A673 (cell line): Measurements from ENCODE around the gene TICRR. TPM values are rescaled to one million over a fixed set of nuclear protein-coding genes. Genes with fewer than 3 reads are reported as not detected.

Experiments
- BruUV-seq: library from RNA; stranded (reverse); fragments of 400-500 nt; replicated peaks from 2 replicates; lab custom pipeline; 2021; lab: Mats Ljungman, UMichigan
- CTCF ChIA-PET: fragments of 300-600 bp; sonication (Branson Sonifier 250); formaldehyde crosslinking; loops from one replicate; lab custom pipeline; 2022; ENCODE audit warnings: antibody characterized with exemption; lab: Charles Lee
- POLR2A ChIA-PET: fragments of 300-600 bp; sonication (Branson Sonifier 250); formaldehyde crosslinking; loops from one replicate; lab custom pipeline; 2022; ENCODE audit warnings: antibody characterized with exemption; ENCODE audit not compliant: low non-redundant PET; lab: Charles Lee
- DNase-seq: peaks from one replicate; pipeline ENCODE4 v3.0.0-alpha.2; 2015; ENCODE audit warnings: low spot score
- H3K27ac ChIP-seq: fragments of 200-600 bp; sonication (generic); 2 replicates; pipeline ENCODE4 v1.5.1; 2016; ENCODE audit warnings: mixed run types, low read depth, mild to moderate bottlenecking, mixed read lengths, antibody characterized with exemption, low read length; ENCODE audit not compliant: poor library complexity, severe bottlenecking
- H3K27me3 ChIP-seq: fragments of 200-600 bp; sonication (generic); replicated peaks from 2 replicates; pipeline ENCODE4 v1.6.1; 2017; ENCODE audit warnings: mixed run types, low read depth, mild to moderate bottlenecking, mixed read lengths, antibody characterized with exemption, low read length; ENCODE audit not compliant: insufficient read depth, poor library complexity
- H3K36me3 ChIP-seq: fragments of 200-600 bp; sonication (generic); 2 replicates; pipeline ENCODE4 v1.6.1; 2016; ENCODE audit warnings: mixed run types, mild to moderate bottlenecking, mixed read lengths, antibody characterized with exemption, low read length; ENCODE audit not compliant: insufficient read depth, poor library complexity, severe bottlenecking
- H3K4me1 ChIP-seq: fragments of 200-600 bp; sonication (generic); 2 replicates; pipeline ENCODE4 v1.6.1; 2017; ENCODE audit warnings: mixed run types, mild to moderate bottlenecking, mixed read lengths, antibody characterized with exemption, low read length; ENCODE audit not compliant: insufficient read depth, poor library complexity, severe bottlenecking
- H3K4me3 ChIP-seq: fragments of 200-600 bp; sonication (generic); 2 replicates; pipeline ENCODE4 v1.5.1; 2016; ENCODE audit warnings: low read depth, mixed run types, mild to moderate bottlenecking, mixed read lengths, low read length; ENCODE audit not compliant: poor library complexity, severe bottlenecking
- H3K9me3 ChIP-seq: fragments of 200-600 bp; sonication (generic); 2 replicates; pipeline ENCODE4 v1.6.1; 2016; ENCODE audit warnings: mixed run types, low read depth, mild to moderate bottlenecking, mixed read lengths, antibody characterized with exemption, low read length; ENCODE audit not compliant: poor library complexity, severe bottlenecking
- CTCF ChIP-seq: fragments of 300-800, 200-600 bp; sonication (generic); conservative IDR thresholded peaks from 2 replicates; pipeline ENCODE4 v1.5.1; 2017; ENCODE audit warnings: low read depth, mild to moderate bottlenecking, antibody characterized with exemption, low read length, moderate library complexity, mixed read lengths
- EZH2 ChIP-seq: fragments of 200-600 bp; sonication (generic); IDR thresholded peaks from 2 replicates; pipeline ENCODE4 v1.6.1; 2017; ENCODE audit warnings: borderline replicate concordance, low read depth, mild to moderate bottlenecking, mixed read lengths, antibody characterized with exemption, low read length; ENCODE audit not compliant: poor library complexity, severe bottlenecking
- intact Hi-C: fragments of 100-400 bp; cut with micrococcal nuclease; formaldehyde crosslinking; loops from one replicate; pipeline ENCODE4 v1.10.0; 2022; ENCODE audit not compliant: unreplicated experiment
- total RNA-seq: library from RNA; stranded (reverse); gene quantifications from 2 replicates; pipeline ENCODE4 v1.2.3, GENCODE V29; 2021

Gene TICRR
- total RNA-seq, 1 experiment from 2014 or later, result 56.5 TPM

GRCh38 chr15:89665449-89666181 is 90.3 kb downstream of the TICRR start:
- ChIA-PET CTCF (interaction anchor here (0.7 kb wide), 1 partner anchor 157 kb away, joined by 3 read pairs; no protein-coding TSS in a partner anchor), POLR2A (no interaction called here)
- no TSS peak for BruUV-seq
- Histone ChIP-seq H3K4me3 (peak overlapping the region; percentile 35), H3K27ac (no peak overlapping the region), H3K4me1 (peaks cover 3% of the 10 kb centered on the region), H3K36me3 (no peaks in the 10 kb centered on the region), H3K9me3 (no peaks in the 10 kb centered on the region), H3K27me3 (peaks cover 10% of the 10 kb centered on the region)
- DNase-seq, result peak; percentile 13
- TF ChIP-seq EZH2 (no peak), CTCF (no peak)
- intact Hi-C loops, result no loop called here

GRCh38 chr15:89666184-89666857 is 91.1 kb downstream of the TICRR start:
- no peak for DNase-seq
- ChIA-PET POLR2A (no interaction called here), CTCF (no interaction called here)
- TF ChIP-seq EZH2, result no peak
- no peak for TF ChIP-seq CTCF
- Histone ChIP-seq H3K27me3 (peaks cover 10% of the 10 kb centered on the region), H3K4me3 (peak overlapping the region; percentile 35), H3K9me3 (no peaks in the 10 kb centered on the region), H3K27ac (no peak overlapping the region), H3K4me1 (peaks cover 3% of the 10 kb centered on the region), H3K36me3 (no peaks in the 10 kb centered on the region)
- intact Hi-C loops, result no loop called here
- BruUV-seq, result no TSS peak

- Histone ChIP-seq H3K4me1 (peaks cover 3% of the 10 kb centered on the region), H3K9me3 (no peaks in the 10 kb centered on the region), H3K27me3 (peaks cover 10% of the 10 kb centered on the region), H3K36me3 (no peaks in the 10 kb centered on the region), H3K4me3 (no peak overlapping the region), H3K27ac (no peak overlapping the region)
- ChIA-PET POLR2A (no interaction called here), CTCF (interaction anchor here (0.5 kb wide), 1 partner anchor 770 kb away, joined by 3 read pairs; no protein-coding TSS in a partner anchor)
- no TSS peak for BruUV-seq
- TF ChIP-seq EZH2, result no peak
- no peak for TF ChIP-seq CTCF
- no peak for DNase-seq
- intact Hi-C loops, result no loop called here
Observed at GRCh38 chr15:89666858-89667705, 91.8 kb downstream of the TICRR start.
